Spleen (tissue), 13 donors: ENCODE data around the gene TLNRD1. TPM values are rescaled to one million over a fixed set of nuclear protein-coding genes. Genes with fewer than 3 reads are reported as not detected.
A peak's percentile ranks its signal among the peaks of the same experiment; 100 is the strongest.

Experiments
- DNase-seq: peaks from one replicate; pipeline ENCODE4 v3.0.0-alpha.2; 2020
- H3K27ac ChIP-seq, 8 donors: fragments of 200-600 bp; sonication (generic) in 7 of 8; 1 replicate in 4 of 8; 2 replicates in 4 of 8; pipeline versions ENCODE4 v1.5.0 to v1.8.0; 2016 to 2021; ENCODE audit warnings: inconsistent platforms in 4 of 8, mild to moderate bottlenecking in 4 of 8, moderate library complexity in 1 of 8
- H3K27me3 ChIP-seq, 7 donors: fragments of 200-600 bp; sonication (generic) in 6 of 7; replicated peaks in 1 of 7; 1 replicate in 4 of 7; 2 replicates in 3 of 7; pipeline versions ENCODE4 v1.5.0 to v1.8.0; 2016 to 2021; ENCODE audit warnings: inconsistent platforms in 3 of 7, mild to moderate bottlenecking in 1 of 7
- H3K36me3 ChIP-seq, 6 donors: fragments of 200-600 bp; sonication (generic) in 5 of 6; 1 replicate in 4 of 6; 2 replicates in 2 of 6; pipeline versions ENCODE4 v1.5.0 to v1.8.0; 2016 to 2021; ENCODE audit warnings: inconsistent platforms in 2 of 6
- H3K4me1 ChIP-seq, 6 donors: fragments of 200-600 bp; sonication (generic) in 5 of 6; 1 replicate in 3 of 6; 2 replicates in 3 of 6; pipeline versions ENCODE4 v1.5.0 to v1.8.0; 2016 to 2021; ENCODE audit warnings: inconsistent platforms in 3 of 6
- H3K4me3 ChIP-seq, 8 donors: fragments of 200-600 bp; sonication (generic) in 7 of 8; 1 replicate in 4 of 8; 2 replicates in 4 of 8; pipeline versions ENCODE4 v1.5.0 to v1.8.0; 2016 to 2021; ENCODE audit warnings: inconsistent platforms in 4 of 8, mild to moderate bottlenecking in 4 of 8, moderate library complexity in 2 of 8
- H3K9me3 ChIP-seq, 8 donors: fragments of 200-600 bp; sonication (generic) in 7 of 8; 1 replicate in 4 of 8; 2 replicates in 4 of 8; pipeline versions ENCODE4 v1.5.0 to v1.8.0; 2016 to 2021; ENCODE audit warnings: inconsistent platforms in 4 of 8
- POLR2A ChIP-seq, 3 donors: fragments of 450-650 bp; IDR thresholded peaks; one replicate each; pipeline ENCODE4 v1.5.1; 2017; ENCODE audit warnings: antibody characterized with exemption in 3 of 3, mild to moderate bottlenecking in 1 of 3
- POLR2AphosphoS5 ChIP-seq, 3 donors: sonication (generic); formaldehyde crosslinking; IDR thresholded peaks; one replicate each; pipeline ENCODE4 v1.5.1; 2017; ENCODE audit warnings: antibody characterized with exemption in 3 of 3
- WGBS, 5 donors: extraction: QIAGEN DNeasy Blood & Tissue Kit in 3 of 5; methylation state at CpG; one replicate each; pipeline versions ENCODE4 v1.1.5 to v1.1.7; 2013 to 2018; 5-methylcytosine and 5-hydroxymethylcytosine counted together
- intact Hi-C: fragments of 100-400 bp; cut with DNase I; formaldehyde crosslinking; loops from one replicate; pipeline ENCODE4 v1.15.0; 2023; ENCODE audit warnings: low total_unique reads
- long read RNA-seq, 2 donors: transcript quantifications; one replicate each; lab custom pipeline, GENCODE V29; 2026
- polyA plus RNA-seq, 3 donors: library from polyadenylated mRNA; stranded (reverse); fragments of 200-250 nt; gene quantifications; one replicate each; pipeline ENCODE4 v1.2.1, GENCODE V29; 2013
- total RNA-seq, 7 donors: library from RNA; depleted of rRNA in 3 of 7; stranded (reverse); fragments of >200 nt in 3 of 7; fragmentation: NEBNext Ultra II Directional in 4 of 7; extraction: Animal tissue kit (Norgen Biotek cat#: 25700) in 4 of 7; gene quantifications; one replicate each; pipeline versions ENCODE4 v1.1.0 to v1.2.1, GENCODE V29; 2016 to 2021
- TF ChIP-seq, protein P1 (sequence below), 11 experiments: fragments of 200-600 bp in 7 of 11; fragments of 450-650 bp in 4 of 11; sonication (generic) in 4 of 11; IDR thresholded peaks in 8 of 11; conservative IDR thresholded peaks in 3 of 11; 1 replicate in 7 of 11; 2 replicates in 4 of 11; pipeline versions ENCODE4 v1.4.0 to v1.8.0; 2016 to 2021; ENCODE audit warnings: antibody characterized with exemption in 11 of 11, inconsistent platforms in 4 of 11, mild to moderate bottlenecking in 1 of 11
- donor health status: healthy with polysubstance abuse.
- donor health status: DM: no; HTN: no; CAD: no; lungs with moderate emphysema.
- donor health status: DM: no; HTN: no; CAD: no.
- donor health status: Bipolar disorder and iron deficiency.
- donor health status: healthy.
- donor health status: DM: no; HTN: no; CAD: no.
- donor health status: DM: yes; HTN: yes; CAD: no.

Gene TLNRD1
- total RNA-seq (10 to 100 TPM; 22.7 to 53.3 (median 32.3) TPM), polyA plus RNA-seq (10 to 100 TPM in 1 of 3 donors, 1 to 10 TPM in 2; 6.2 to 14.1 (median 8.1) TPM)
- long read RNA-seq, donor 1, full-length matches to known transcripts: 52 of 52 reads
- long read RNA-seq, donor 1, partial matches to known transcripts: 0 of 52 reads
- long read RNA-seq, donor 1, other reads (novel, unspliced or antisense): 0 of 52 reads
- long read RNA-seq, donor 2, full-length matches to known transcripts: 27 of 27 reads
- long read RNA-seq, donor 2, partial matches to known transcripts: 0 of 27 reads
- long read RNA-seq, donor 2, other reads (novel, unspliced or antisense): 0 of 27 reads

GRCh38 chr15:81000624-81001151 lies at the start of gene TLNRD1:
Gene TLNRD1, plus strand, starts transcription at chr15:81000923. Its CDS starts 1,349 bp downstream, at chr15:81002272.
- intact Hi-C loops: no loop called here

GRCh38 chr15:80951941-80952340 lies 48.8 kb upstream of the TLNRD1 start:
- no peak for DNase-seq
- intact Hi-C loops: no loop called here
- WGBS, 5 donors: 69 to 83% (median 76%) methylated on average over 5 of the region's 5 CpGs
- H3K36me3 ChIP-seq: peaks cover 0 to 87% (median 52%) of the 10 kb centered on the region in 6 donors
- H3K4me1 ChIP-seq: no peaks in the 10 kb centered on the region
- no peak overlapping the region for H3K27ac ChIP-seq
- no peak overlapping the region for H3K4me3 ChIP-seq
- H3K27me3 ChIP-seq: no peaks in the 10 kb centered on the region
- no peaks in the 10 kb centered on the region for H3K9me3 ChIP-seq
- no peak for TF ChIP-seq POLR2A (IDR thresholded peaks at IDR 0.05)
- TF ChIP-seq, protein P1, sequence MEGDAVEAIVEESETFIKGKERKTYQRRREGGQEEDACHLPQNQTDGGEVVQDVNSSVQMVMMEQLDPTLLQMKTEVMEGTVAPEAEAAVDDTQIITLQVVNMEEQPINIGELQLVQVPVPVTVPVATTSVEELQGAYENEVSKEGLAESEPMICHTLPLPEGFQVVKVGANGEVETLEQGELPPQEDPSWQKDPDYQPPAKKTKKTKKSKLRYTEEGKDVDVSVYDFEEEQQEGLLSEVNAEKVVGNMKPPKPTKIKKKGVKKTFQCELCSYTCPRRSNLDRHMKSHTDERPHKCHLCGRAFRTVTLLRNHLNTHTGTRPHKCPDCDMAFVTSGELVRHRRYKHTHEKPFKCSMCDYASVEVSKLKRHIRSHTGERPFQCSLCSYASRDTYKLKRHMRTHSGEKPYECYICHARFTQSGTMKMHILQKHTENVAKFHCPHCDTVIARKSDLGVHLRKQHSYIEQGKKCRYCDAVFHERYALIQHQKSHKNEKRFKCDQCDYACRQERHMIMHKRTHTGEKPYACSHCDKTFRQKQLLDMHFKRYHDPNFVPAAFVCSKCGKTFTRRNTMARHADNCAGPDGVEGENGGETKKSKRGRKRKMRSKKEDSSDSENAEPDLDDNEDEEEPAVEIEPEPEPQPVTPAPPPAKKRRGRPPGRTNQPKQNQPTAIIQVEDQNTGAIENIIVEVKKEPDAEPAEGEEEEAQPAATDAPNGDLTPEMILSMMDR (IDR thresholded peaks at IDR 0.05 in 8 of 11, conservative IDR thresholded peaks at IDR 0.05 in 3 of 11): no peak
- no peak for TF ChIP-seq POLR2AphosphoS5 (IDR thresholded peaks at IDR 0.05)

More at GRCh38 chr15:81000624-81001151, at the start of gene TLNRD1:
- DNase-seq: peak; percentile 97
- WGBS, 5 donors: 0% methylated on average over 45 to 66 of the region's 66 CpGs
- Histone ChIP-seq H3K9me3 (peaks cover 0 to 6% (median 2%) of the 10 kb centered on the region in 8 donors), H3K27me3 (no peaks in the 10 kb centered on the region), H3K27ac (peak within 1 kb of the TSS; percentile 92 to 99 (median 98)), H3K4me1 (peaks cover 29 to 68% (median 56%) of the 10 kb centered on the region in 6 donors), H3K4me3 (peak within 1 kb of the TSS; percentile 62 to 94 (median 84)), H3K36me3 (peaks cover 0 to 27% (median 9%) of the 10 kb centered on the region in 6 donors)
- TF ChIP-seq, protein P1 (IDR thresholded peaks at IDR 0.05 in 8 of 11, conservative IDR thresholded peaks at IDR 0.05 in 3 of 11): peak in 2 of 11 experiments; percentile 10 to 17
- peak; percentile 98 to 99 (median 99) for TF ChIP-seq POLR2AphosphoS5 (IDR thresholded peaks at IDR 0.05)
- TF ChIP-seq POLR2A (IDR thresholded peaks at IDR 0.05): peak in 2 of 3 donors; percentile 83 to 91

GRCh38 chr15:80953001-80953952 lies 47.4 kb upstream of the TLNRD1 start:
- Histone ChIP-seq H3K27me3 (no peaks in the 10 kb centered on the region), H3K4me1 (no peaks in the 10 kb centered on the region), H3K36me3 (peaks cover 0 to 78% (median 38%) of the 10 kb centered on the region in 6 donors), H3K4me3 (no peak overlapping the region), H3K9me3 (no peaks in the 10 kb centered on the region), H3K27ac (no peak overlapping the region)
- intact Hi-C loops: no loop called here
- no peak for TF ChIP-seq POLR2AphosphoS5 (IDR thresholded peaks at IDR 0.05)
- TF ChIP-seq, protein P1 (IDR thresholded peaks at IDR 0.05 in 8 of 11, conservative IDR thresholded peaks at IDR 0.05 in 3 of 11): no peak
- no peak for TF ChIP-seq POLR2A (IDR thresholded peaks at IDR 0.05)
- WGBS, 5 donors: 88 to 97% (median 96%) methylated on average over 12 of the region's 12 CpGs
- no peak for DNase-seq
